Stimulated activated CD4-positive, alpha-beta T cell treated with anti-CD3 and anti-CD28 coated beads, Interleukin-15, amount 100 ng/mL, for 1 hour (primary cell): ENCODE data around the gene NEK10.

Source experiments
- DNase-seq, 2 donors: peaks; one replicate each; pipeline ENCODE4 v3.0.0-alpha.2; 2020; ENCODE audit warnings: low read depth in 1 of 2, low spot score in 1 of 2

Gene NEK10

DNA sequence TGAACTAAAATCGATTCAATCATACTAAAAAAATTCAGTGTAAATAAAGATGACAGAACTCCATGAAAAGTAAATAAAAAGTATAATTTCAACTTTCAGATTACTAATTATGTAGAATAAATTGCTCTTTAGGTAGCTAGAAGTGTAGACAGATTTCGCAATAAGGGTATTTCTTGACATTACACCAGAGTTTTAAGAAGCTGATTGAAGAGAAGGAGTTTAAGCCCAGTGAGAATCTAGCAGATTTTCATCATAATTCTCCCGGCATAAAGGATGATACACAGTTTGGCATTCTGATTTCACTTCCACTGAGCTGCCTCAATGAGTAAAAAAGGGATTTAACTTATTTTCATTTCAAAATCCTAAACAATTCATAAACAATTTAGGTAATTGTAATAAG lies 259.2 kb downstream of the NEK10 start:
- DNase-seq: no peak

DNA sequence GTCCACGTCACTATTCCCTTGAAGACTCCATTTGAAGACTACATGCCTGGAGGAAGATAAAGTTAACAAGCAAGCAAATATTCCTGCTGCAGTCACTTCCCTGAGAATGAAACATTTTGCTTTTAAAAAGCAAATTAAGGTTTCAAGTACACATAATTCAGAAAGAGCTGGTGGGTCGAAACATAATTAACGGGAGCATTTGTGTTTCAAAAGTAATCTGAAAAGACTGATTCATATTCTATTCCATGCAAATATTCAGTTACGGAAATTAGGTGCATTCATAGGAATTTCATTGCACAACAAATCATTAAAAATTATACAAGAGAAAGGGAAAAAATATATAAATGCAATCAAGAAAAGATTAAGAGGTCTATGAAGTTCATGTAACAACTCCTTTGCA lies 260.9 kb downstream of the NEK10 start:
- DNase-seq: no peak

DNA sequence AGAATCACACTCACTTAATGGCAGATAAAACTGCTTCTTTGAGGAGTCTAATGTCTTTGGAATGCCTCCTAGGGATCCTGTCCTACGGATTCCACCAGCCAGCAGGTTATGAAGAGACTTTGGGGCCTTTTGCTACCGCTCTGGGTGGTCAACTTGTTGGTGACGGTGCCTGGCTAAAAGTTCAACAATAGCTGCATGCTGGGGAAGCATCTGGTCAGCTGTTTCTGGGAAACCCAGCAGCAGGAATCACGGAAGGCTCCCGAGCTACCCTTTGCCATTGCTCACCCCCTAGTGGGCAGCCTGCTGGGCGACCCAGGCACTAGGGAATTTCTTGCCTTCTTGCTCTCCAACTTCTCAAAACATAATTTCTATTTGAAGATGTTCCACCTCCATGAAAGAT lies 263.3 kb downstream of the NEK10 start:
- no peak for DNase-seq

DNA sequence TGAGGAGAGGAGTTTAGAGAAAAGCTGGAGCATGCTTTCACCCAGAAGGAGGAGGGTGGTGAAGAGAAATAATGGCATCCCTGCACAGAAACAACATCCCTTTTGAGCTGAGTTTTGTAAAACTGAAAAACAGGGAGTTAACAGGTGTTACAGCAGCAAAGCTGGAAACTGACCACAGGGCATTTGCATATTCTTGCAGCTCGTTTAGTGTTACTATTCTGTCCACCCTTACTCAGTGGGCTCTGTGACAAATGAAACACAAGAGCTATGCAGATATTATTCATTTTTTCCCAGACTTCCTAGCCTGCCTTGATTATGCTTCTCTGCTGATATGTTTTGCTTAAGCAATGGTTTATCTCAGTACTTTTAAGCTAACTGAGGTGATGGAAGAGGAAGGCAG lies 272.0 kb downstream of the NEK10 start:
- DNase-seq: no peak

DNA sequence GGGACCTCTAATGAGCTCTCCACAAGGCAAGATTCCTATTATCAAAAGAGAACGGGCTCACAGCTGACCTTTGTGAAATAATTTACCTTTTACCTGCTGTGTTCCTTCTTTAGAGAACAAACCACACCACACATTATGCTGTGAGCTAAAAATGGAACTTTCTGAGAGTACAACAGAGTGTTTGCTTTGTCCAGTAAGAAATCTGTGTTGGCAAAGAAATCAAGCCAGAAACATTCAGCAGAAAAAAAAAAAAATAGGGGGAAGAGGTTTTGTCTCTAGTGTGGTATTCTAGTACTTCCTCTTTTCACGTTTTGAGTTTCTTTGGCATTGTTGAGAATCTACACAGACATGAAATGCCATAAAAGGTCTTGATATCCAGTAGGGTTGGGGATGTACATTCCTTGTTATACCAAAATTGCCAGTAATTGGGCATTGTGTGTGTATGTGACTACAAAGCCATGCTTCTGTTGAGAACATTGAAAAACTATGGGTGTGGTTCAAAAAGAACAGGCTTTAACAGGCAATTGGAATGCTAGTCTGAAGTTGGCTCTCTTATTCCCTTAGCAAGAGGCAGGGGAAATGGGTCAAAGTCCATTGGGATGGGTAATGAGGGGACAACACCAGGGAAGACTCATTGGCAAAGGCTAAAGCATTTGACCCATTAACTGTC lies 273.5 kb downstream of the NEK10 start:
- no peak for DNase-seq

DNA sequence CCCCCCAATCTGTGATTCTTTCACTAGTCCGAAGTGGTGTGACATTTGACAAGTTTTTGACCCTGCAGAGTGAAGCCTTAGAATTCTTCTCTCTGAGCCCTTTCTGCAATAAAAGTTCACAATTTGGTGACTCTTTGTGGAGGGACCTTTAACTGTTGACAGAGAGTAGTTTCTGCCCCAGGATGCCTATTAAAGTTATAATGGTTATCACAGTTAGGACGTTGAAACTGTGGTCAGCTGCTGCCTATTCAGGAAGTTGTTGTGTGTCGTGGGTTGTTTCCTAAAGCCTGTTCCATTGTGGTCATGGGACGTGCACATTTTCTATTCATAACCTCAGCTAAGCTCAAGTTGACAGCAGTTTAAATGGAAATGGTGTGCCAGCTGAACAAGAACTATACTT lies 274.5 kb downstream of the NEK10 start:
- no peak for DNase-seq

DNA sequence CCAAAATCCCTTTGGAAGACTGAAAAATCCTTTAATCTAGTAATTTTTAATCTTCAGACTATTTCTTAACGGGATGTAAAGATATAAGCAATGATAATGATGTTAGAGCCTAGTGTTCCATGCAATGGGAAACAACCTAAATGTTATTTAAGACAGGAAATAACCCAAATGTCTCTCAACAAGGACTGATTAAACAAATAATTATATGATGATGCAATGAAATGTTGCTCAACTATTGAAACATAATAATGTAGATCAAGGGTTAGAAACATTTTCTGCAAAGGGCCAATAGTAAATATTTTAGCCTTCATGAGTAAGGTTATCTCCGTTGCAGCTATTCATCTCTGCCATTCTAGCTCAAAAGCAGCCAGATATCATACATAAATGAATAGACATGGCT lies 275.4 kb downstream of the NEK10 start:
- no peak for DNase-seq

DNA sequence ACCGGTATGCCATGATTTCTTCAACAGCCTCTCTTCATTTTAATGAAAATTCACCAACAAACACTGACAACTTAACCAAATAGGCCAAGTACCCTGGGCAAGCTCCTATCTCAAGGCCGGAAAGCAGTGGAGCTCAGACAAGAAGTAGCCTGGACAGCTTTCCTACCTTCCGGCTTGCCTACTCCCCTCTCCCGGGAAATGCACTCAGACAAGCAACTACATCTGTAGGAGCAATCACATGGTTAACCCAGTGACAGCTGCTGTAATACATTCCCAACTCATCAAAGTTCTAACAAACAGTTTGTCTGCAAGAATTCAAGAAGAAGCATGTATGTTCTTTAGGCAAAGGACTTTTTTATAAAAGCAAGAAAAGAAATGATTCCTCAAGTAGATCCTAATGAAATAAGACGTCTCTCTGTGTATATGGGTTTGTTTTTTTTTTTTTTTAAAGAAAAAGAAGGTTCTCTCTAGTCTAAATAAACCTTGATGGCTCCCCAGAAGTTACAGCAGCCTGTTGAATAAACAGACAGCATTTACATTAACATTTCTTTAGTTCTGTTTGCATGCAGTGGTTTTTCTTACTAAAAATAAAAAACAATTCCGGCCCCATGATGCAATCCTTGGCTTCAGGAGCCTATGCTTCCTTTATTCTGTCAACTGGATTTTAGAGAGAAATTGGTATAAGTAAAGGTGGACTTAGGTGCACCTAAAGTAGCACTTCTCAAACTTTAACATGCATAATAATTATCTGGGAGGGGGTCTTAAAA lies 278.7 kb downstream of the NEK10 start:
- no peak for DNase-seq

DNA sequence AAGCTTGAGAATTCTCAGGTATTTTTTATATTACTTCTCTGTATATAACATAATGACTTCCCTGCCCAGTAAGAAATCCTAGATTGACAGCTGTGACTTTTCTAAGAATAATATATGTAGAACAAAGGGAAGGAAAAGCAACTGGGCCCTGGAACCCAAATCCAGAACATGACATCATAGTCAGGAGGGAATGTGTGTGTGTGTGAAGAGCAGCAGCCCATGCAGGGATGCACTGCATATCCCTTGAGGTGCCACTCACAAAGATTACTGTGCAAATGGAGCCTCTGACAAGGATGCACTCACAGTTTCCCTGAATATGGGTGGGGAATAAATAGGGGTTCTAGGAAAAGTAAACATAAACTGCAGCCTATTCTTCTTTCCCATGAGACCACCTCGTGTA lies 279.5 kb downstream of the NEK10 start:
- no peak for DNase-seq

DNA sequence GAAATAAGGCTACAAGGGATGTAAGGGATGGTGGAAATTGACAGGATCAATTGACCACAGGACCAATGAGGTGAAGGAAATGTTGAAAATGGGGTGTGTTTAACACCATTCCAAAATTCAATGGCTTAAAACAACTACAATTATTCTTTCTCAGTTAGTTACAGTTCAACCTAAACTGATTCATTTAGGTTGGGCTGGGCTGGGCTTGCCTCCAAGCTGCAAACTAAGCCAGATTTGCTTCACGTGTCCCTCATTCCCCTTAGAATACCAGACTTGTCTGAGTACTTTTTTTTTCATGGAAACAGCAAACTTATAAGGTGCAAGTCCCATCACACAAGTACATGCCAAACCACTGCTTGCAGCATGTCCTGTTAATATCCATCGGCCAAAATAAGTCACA lies 280.1 kb downstream of the NEK10 start:
- no peak for DNase-seq

DNA sequence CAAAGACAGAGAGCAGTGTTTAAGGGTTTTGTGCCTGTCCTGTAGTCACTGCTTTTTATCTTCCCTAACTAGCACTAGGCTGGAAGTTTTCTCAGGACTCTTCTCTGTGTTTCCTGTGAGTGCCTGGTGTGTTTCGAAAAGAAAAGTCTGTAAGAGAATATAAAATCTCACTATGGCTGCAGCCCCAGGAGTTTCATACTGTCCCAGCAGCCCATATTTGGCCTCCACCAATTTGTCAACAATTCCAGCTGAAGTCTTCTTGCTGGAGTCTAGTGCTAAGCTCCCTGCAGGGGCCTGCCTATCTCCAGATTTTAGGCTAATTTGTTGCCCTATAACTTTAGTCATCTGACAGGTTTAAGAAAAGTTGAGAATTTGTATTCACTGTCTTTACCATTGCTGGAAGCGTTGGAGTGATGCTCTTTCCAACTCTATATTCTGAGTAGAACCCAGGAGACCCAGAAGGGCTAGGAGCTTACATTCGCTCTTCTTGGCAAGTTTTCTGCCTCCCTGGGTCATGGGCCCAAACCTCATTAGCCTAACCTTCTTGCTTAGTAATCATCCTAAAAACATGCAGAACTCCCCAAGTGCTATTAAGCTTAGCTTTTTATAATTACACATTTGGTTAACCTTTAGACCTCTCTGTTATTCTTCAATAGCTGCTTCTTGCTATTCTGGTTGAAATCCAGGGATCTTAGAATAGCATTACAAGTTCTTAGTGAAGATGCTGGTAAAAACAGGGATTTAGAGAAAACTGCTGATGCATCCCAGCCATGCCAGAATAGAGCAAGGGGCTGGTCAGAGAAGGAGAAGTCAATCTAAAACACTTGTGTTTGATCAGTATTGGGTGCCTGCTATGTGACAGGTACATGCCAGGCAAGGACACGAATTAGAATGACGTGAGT lies 283.1 kb downstream of the NEK10 start:
- no peak for DNase-seq

DNA sequence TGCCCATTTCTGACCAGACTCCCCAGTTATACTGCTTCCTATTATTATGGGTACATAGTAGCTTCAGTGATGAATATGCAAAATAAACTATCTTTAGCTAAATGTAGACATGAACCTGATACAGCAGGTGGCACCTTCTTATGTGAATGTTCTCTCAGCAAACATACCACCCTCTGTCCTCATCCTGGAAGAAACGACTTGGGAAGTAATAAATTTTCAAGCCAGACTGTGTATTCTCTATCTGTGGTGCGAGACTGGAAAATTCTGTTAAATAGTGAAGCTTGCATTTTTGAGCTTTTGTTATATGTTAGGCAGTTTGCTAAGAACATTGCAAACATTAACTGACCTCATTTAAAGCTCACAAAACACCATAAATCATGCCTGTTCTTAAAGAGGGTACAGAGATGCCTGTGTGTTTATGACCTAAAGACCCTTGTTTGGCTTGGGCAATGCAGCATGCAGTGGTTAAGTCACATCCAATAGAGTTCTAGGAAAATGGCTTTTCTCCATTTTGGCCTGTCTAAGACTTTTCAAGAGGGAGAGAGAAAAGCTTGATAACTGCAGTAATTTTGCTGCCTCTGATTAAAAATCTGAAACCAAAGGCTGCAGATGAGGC lies 287.1 kb downstream of the NEK10 start:
- no peak for DNase-seq

DNA sequence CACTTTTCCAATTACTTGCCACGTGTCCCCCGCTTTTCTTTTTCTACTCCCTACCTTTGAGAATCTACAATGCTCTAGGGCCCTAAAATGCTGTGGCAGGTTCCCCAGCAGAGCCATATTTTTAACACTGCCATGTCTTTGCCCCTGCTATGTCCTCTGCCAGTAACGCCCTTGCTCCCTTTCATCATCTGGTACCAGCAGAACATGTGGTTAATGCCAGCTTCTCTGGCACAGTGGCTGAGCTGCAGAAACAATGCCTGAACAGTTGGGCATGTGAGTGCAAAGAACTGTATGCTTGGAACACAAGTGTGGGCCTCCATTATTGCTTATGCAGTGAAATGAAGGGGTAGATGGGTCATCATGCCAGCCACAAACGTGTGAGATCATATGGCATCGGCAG lies 287.6 kb downstream of the NEK10 start:
- DNase-seq: no peak

DNA sequence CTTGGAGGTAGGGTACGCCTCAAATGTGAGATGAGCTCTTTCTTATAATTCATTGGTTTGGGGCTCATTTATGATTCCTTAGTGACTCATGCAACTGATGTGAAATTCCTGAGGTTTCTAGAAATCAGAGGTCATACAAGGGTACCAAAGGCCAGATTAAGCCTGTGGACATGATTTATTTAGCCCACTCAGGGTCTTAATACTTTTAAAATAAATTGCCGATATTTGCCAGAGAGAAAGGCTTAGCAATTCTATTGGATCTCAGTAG lies 289.0 kb downstream of the NEK10 start:
- DNase-seq: no peak

DNA sequence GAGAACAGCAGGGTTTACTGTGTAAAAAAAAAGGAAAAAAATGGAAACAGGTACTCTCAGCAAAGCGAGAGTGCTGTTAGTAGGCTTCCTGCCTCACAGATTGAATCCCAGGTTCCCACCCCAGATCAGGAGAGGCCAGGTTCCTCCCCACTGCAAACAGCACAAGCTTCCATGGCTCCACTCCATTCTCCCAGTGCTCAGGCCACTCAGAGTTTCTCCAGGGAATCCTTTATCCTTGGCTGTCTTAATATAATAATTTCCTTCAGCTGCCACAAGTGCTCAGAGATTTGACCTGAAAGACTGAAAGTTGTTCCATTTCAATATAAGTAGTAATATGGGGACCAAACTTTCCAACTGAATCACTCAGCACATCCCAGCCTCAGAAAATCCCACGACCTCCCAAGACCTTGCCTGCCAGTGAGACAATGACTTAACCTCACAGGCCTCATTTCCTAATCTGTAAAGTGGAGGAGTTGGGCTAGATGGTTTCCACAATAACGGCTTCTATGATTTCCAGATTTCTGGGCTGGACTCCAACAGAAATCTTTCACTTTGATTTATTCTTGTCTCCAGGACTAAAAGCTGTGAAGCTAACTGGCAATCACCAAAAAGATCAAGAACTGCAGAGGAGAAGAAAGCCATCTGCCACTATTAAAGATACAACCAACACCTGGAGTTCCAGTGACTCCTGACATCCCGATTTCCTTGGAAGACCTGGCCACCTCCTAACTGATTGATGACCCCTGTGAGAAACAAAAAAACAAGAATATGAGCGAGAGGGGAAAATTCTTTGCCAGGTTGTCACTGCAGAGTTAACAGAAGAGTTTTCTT lies 289.5 kb downstream of the NEK10 start:
- DNase-seq: no peak

DNA sequence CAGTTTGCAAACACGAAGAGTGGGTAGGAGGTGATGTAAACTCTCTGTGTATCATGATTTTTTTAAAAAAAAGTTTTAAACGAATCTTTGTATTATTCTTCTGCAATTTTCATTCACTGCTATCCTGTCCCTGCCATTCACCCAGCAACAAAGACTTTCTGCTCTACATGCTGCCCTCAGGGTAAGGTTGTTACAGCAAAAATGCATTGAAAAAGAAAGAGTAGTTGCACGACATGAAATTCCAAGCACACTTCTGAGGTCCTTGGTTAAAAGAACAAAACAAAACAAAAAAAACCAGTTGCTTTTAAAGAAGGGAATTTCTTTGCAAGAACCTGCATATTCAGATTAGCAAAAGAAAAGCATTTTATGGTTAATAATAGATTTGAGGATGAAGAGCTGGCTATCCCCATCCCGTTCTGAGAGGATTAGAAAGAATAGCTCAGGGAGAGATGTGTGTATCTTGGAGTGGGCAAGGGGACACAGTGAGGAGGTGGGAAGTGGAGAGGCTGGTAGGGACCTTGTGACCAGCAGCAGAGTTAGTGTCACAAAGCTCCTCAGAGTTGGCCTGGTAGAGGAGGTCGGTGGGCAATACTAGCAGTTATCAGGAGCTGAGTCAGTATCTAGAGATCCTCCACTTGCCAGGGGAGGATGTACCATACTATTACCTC lies 290.8 kb downstream of the NEK10 start:
- DNase-seq: no peak

DNA sequence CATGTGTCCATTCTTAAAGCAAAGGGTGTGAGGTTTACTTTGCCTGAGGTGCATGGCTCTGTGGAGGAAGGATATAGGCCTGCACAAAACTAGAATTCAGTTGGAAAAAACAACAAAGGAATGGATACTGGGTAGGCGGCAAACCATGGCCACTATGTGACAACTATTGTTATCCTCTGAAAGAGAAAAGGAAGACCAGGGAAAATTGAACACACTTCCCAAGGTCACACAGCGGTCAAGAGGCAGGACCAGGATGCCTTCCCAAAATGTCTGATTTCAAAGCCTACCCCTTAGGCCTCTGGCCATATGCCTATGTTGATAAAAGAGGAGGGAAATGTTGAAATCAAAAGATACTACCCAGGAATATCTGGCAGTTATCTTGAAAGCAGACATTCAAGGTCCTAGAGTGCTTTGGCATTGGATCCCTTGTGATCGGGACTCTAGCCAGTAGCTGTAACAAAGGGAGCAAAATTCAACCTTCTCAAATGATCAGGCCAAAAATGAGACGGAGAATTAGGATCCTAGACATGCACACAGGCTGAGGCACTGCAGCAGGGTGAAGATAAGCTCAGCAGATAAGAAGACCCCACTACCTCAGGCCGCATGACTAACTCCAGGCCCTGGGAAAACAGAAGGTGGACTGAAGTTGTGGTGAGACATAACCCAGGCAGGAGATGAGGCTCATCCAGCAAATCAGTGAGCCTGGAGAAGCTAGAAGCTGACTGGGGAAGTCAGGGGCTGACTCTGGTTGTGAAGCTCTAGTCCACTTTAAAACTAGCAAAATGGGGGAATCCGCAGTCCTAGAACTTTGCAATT lies 292.2 kb downstream of the NEK10 start:
- no peak for DNase-seq

DNA sequence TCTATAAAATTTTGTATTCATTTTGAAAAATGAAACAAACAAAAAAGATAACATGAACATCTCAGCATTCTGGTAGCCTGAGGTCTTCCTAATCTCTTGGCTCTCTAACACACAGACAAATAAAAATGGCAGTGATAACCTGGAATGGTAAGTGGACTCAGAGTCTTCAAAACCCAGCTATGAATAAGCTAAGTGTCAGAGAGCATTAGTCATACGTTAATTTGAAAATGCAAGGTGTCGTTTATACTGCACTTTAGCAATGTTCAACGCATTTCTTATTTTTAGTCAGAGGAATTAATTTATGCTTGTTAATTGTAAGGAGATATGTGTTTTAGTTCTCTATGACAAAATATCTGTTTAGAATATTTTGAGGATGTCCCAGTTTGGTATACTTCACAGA lies 294.3 kb downstream of the NEK10 start:
- no peak for DNase-seq

DNA sequence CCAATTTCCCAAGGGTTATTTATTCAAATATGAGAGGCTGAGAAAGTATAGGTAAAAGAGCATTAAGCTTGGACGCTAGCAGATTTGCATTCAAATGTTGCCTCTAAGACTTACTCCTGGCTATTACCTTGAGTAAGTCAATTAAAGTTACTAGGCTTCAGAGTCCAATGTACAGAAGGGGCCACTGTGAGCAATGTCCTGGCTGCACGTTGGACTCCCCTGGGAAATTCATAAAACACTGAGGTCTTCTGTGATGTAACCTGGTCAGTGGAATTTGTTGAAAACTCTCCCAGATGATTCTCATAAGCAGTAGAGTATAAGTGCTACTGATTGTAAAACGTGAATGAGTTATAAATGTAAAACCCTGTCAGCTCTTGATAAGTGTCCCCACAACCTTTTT lies 295.3 kb downstream of the NEK10 start:
- DNase-seq: no peak
